ENCODE measurements around the gene TLCD3B.
"Not testable (repeated sequence)": the region's sequence is repeated elsewhere in the genome, so short reads cannot be mapped to it uniquely, and the experiment has no call there.

The TLCD3B gene

DNA sequence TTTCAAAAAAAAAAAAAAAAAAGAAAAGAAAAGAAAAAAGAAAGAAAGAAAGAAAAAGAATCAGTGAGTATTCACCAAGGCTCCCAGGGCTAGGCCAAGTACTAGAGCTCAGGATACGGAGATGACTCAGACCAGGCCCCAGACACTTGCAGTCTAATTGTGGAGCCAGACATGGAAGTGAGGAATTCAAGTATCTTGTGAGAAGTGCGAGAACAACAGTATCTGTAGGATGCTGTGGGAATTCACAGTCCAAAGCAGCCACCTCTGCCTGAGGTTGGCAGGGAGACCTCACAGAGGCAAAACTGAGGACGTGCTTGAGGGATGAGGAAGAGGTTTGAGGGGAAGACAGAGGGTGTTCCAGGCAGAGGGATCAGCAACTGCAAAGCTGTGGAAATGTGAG is 20.4 kb upstream of the TLCD3B start:
- no peak for TF ChIP-seq GATA1 (IDR thresholded peaks at IDR 0.05; ENCODE audit: low read depth, low read length)
- DNase-seq = no peak

DNA sequence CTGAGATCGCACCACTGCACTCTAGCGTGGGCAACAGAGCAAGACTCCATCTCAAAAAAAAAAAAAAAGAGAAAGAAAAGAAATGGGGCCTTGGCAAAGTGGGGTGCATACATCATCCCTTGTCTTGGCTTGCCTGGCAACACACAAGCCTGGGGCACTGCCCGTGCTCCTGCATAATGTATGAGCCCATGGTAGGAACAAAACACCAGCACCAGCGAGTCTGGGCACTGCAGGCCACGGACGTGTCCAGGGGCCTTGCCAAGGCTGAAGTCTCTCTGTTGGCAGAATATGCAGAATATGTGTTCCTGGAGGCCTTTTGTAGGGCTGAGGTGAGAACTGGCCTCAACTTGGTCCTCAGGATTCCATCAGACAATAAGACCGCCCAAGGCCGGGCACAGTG is 18.8 kb upstream of the TLCD3B start:
- no peak for DNase-seq
- no peak for TF ChIP-seq POLR2A (IDR thresholded peaks at IDR 0.05; ENCODE audit: low read length)
- TF ChIP-seq GATA1 (IDR thresholded peaks at IDR 0.05; ENCODE audit: low read depth, low read length) = no peak

DNA sequence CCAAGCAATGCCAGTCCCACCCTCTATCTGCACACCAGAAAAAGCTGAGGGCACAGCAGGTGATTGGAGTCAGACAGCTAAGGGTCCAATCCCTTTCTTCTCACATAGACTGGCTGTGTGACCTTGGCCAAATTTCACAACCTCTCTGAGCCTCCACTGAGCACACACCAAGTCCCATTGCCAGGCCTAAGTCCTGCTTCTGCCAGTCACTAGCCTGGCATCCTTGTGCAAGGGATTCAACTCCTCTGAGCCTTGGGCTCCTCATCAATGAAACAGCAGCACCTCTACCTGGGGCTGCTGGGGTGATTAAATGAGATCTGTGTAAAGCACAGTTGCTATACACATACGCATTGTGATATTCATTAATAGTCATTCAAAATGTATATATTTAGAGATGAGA is 15.5 kb upstream of the TLCD3B start:
- no peak for TF ChIP-seq POLR2A (IDR thresholded peaks at IDR 0.05; ENCODE audit: low read length)
- no peak for TF ChIP-seq GATA1 (IDR thresholded peaks at IDR 0.05; ENCODE audit: low read depth, low read length)
- DNase-seq = no peak

DNA sequence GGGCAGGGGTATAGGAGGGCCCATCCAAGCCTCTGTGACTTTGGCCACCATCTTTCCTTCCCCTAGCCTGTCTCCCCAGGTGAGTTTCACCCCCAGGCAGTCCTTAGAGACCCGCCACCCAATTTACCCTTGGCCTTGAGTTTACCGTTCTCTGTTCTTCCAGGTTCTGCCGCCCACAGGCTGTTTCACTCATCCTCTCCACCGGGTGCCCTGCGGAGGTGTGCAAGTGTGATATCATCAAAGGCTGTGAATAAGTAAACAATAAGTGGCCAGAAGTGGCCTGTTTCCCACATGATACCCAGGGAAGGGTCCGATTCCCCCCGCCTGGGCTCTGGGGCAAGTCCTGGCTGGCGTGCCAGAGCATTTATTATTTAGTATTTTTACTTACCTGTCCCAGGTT is 15.1 kb upstream of the TLCD3B start:
- no peak for TF ChIP-seq POLR2A (IDR thresholded peaks at IDR 0.05; ENCODE audit: low read length)
- TF ChIP-seq GATA1 (IDR thresholded peaks at IDR 0.05; ENCODE audit: low read depth, low read length) = no peak
- no peak for DNase-seq

DNA sequence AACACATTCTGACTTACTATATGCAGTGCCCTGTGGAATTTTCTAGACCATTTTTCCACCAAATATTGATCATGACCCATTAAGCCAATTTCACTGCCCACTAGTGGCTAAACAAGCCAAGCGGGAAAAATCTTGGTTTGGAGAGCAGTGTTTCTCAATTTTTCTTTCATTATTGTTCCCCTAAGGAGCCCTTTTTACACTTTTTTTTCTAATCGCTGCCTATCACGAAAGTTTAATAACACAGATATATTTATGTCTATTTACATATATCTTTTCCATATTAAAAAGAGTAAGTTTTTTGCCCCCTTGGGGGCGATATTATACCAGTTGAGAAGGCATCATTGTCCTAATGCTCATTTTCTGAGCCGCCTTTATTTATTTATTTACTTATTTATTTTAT is 10.8 kb upstream of the TLCD3B start:
- no peak for TF ChIP-seq GATA1 (IDR thresholded peaks at IDR 0.05; ENCODE audit: low read depth, low read length)
- TF ChIP-seq POLR2A (IDR thresholded peaks at IDR 0.05; ENCODE audit: low read length) = no peak
- peak in 1 of 2 experiments; percentile 46 for DNase-seq

DNA sequence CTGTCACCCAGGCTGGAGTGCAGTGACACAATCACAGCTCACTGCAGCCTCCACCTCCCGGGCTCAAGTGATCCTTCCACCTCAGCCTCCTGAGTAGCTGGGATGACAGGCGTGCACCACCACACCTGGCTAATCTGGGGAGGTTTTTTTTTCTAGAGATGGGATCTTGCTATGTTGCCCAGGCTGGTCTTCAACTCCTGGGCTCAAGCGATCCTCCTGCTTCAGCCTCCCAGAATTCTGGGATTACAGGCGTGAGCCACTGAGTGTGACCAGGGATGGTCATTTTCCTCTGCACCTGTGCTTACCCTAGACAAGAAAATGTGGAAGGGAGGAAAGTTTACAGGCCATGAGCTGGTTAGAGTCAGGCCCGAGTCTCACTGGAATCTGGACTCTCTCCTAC is 9.6 kb upstream of the TLCD3B start:
- not testable (repeated sequence) for DNase-seq

DNA sequence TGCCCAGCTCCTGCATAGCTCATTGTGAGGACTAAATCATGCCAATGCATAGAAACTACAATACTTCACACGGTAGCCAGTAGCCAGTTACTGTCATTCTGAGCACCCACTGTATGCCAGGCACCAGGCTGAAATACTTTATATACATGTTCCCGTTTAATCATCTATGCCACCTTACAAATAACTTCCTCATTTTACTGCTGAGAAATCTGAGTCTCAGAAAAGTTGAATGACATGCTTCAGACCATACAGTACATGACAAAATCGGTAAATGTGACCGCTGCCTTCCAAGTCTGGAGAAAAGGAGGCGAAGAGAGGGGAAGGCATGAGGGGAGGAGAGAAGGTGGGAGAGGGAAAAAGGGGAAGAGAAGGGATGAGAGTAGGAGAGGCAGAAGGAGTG is 9.2 kb upstream of the TLCD3B start:
- no peak for DNase-seq
- TF ChIP-seq GATA1 (IDR thresholded peaks at IDR 0.05; ENCODE audit: low read depth, low read length) (no peak), POLR2A (IDR thresholded peaks at IDR 0.05; ENCODE audit: low read length) (no peak)

DNA sequence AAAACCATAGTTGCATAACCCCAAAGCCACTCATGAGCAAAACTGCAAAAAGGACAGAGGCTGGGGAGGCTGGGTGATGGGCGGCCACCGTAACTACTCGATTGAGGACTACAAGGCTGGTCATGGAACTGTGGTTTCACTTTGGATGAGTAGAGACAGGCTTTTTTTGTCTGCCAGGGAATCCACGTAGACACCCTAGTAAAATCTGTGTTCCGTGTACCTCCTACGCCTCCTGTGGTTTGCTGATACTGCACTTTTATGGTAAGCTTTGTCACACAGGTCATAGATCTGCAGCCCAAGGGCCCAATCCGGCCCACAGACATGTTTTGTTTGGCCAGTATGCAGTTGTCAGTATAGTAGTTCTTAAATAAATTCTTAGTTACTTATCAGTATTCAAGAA is 2.2 kb upstream of the TLCD3B start:
- no peak for TF ChIP-seq GATA1 (IDR thresholded peaks at IDR 0.05; ENCODE audit: low read depth, low read length)
- no peak for DNase-seq

DNA sequence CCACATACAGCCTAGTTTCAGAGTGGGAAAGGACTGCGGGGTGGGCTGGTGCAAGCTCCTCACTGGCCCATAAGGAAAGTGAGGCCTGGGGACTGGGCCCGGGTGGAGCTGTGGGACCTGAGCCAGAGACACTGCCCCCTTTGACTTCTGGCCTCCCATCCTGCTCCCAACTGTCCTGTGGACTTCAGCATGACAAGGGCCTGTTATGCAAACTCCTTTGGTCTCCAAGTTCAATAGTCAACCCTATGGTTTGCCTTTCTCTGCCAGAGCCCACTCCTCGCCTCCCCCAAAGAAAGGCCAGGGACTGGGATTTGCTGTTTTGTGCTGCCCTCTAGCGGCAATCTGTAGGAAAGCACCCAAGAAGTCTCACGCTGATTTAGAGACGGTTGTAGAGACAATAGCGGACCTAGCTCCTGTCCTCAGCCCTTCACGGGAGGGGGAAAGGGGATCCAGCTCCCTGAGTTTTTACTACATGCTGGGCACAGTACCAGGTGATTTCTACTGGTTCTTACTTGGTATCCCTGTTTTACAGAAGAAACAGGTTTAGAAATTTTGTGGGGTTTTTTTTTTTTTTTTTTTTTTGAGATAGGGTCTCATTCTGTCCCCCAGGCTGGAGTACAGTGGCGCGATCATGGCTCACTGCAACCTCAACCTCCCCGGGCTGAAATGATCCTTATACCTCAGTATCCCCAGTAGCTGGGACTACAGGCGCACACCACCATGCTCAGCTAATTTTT is 1.2 kb upstream of the TLCD3B start:
- TF ChIP-seq POLR2A (IDR thresholded peaks at IDR 0.05; ENCODE audit: low read length) = no peak
- TF ChIP-seq GATA1 (IDR thresholded peaks at IDR 0.05; ENCODE audit: low read depth, low read length) = no peak
- peak; percentile 69 to 85 for DNase-seq

DNA sequence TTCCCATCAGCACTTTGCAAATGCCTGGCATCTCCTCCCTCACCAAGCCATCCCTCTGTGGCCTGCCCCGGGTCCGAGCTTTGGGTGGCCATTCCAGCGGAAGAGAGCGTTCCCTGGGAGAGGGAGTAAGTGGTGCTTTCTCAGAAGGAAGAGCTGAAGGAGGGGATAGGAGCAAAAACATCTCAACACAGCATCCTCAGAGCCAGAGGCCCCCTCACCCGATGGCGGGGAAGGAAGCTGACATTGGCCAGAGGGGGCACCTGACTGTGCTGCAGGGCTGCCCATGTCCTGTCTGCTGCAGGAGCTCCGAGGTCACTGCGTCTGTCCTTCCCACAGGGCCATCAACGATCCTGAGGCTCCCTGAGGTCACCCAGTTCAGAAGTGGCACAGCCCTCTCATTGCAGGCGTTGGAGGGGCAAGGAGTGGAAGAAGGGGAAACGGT is 427 bp upstream of the TLCD3B start:
- no peak for TF ChIP-seq POLR2A (IDR thresholded peaks at IDR 0.05; ENCODE audit: low read length)
- no peak for TF ChIP-seq GATA1 (IDR thresholded peaks at IDR 0.05; ENCODE audit: low read depth, low read length)
- DNase-seq = no peak

DNA sequence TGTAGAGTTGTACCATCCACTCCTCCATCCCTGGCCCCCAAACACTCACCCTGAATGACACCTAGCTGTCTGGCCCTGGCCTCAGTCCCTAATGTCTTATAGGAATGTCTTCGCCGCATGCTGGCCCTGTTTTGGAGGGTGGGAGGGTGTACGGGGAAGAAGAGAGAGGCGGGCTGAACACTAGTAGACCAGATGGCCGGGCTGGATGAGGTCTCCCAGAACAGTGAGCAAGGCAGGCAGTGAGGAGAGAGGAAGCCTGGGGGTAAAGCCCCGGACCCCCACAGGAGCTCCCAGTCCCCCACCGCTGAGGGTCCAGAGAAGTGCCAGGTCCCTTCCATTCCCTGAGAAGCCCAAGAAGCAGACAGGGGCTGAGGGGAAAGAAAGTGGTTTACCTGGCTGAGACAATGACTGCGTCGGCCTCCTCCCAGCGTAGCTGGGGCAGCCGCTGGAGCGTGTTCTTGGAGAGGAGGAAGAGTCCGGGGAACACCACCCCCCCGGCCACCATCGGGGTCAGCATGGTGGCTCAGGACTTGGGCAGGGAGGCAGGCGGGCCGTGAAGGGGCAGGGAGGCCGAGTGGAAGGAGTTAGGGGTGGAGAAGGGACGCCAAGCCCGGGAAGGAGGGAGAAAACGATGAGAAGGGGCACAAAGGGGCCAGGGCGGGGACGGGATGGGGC is 923 bp downstream of the TLCD3B start:
- no peak for DNase-seq
- no peak for TF ChIP-seq POLR2A (IDR thresholded peaks at IDR 0.05; ENCODE audit: low read length)
- TF ChIP-seq GATA1 (IDR thresholded peaks at IDR 0.05; ENCODE audit: low read depth, low read length) = no peak

DNA sequence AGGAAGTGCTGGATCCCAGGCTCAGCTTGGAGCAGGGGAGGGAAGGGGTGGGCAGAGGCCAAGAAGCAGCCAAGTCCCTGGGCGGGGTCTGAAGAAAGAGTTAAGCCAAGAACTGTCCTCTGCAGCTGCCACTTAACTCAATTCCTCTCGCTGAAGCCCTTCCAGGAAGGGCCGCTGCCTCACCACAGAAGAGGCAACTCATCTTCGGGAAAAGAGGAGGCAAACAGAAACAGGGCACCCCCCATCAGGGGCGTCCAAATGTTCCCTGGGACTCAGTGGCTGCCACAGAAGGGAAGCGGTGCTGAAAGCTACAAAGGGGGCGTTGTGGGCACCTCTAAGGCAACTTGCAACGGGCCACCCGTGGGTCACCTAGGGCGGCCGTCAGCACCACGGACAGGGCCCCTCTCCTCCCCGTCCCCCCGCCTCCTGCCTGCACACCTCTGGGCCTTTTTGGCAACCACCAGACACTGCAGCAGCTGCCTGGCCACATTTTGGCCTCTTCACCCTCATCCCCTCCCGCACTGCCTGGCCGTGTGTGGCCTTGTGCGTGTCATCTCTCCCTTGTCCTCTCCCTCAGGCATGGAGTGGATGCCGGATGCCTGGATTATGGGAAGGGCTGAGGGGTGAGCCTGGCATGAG is 2.5 kb downstream of the TLCD3B start:
- no peak for DNase-seq
- no peak for TF ChIP-seq POLR2A (IDR thresholded peaks at IDR 0.05; ENCODE audit: low read length)
- TF ChIP-seq GATA1 (IDR thresholded peaks at IDR 0.05; ENCODE audit: low read depth, low read length) = no peak

DNA sequence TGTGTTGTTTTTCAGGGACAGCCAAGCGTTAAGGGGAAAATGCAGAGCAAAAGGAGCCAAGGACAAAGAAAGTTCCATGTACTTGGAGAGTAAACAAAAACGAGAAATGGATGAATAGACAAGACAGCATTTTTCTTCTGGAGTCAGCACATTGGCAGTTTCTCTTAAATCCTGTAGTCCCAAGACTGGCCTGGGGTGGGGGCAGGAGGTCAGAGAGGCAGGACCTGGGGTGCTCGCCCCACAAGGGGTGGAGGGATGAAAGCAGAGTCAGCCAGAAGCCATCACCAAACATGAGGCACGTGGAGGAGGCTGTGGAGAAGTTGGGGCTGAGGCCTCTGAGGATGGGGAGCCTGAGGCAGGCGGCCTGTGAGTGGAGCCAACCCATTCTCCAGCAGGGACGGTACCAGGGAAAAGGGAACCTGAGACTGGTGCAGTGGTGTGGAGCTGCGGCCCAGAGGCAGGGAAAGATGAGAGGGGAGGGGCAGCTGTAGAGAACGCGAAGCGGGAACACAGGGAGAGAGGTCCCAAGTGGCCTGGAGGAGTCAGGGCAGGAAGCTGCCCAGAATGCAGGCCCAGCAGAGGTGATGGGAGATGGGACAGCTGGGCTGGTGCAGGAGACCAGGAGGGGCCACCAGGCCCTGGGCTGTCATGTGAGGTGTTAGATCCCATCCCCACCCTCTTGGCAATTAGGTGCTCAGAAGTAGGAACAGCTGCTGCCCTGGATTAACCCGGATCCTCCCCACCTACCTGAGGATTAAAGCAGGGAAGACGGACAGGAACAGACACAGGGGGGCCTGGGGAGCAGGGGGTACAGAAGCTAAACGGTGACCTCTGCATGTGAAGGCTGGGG is 3.3 kb downstream of the TLCD3B start:
- no peak for TF ChIP-seq POLR2A (IDR thresholded peaks at IDR 0.05; ENCODE audit: low read length)
- no peak for TF ChIP-seq GATA1 (IDR thresholded peaks at IDR 0.05; ENCODE audit: low read depth, low read length)
- DNase-seq = no peak

DNA sequence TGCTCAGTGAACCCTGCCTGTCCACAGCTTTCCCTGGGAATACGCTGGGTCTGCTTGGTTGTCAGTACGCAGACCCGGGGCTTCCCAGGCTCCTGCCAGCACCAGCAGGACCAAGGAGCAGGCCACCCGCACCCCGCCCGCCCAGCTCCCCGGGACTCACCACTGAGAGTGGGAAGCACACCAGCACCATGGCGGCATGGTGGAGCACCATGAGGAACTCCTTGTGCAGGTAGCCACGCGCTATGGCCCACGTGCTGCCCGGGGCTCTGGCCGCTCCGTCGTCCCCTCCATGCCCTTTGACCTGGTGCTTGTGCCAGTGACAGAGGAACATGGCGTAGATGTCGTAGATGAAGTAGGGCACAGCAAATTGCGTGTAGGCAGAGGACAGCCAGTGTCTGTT is 4.6 kb downstream of the TLCD3B start:
- DNase-seq = no peak
- TF ChIP-seq POLR2A (IDR thresholded peaks at IDR 0.05; ENCODE audit: low read length) (no peak), GATA1 (IDR thresholded peaks at IDR 0.05; ENCODE audit: low read depth, low read length) (no peak)

All from erythroblast (primary cell).